GM23338 (cell line): Measurements from ENCODE around the gene PDE7B. TPM values are rescaled to one million over a fixed set of nuclear protein-coding genes. Genes with fewer than 3 reads are reported as not detected.

Source experiments
- ATAC-seq: fragments of 200-7000 bp; cut with Tn5 transposase; 3 replicates; pipeline ENCODE4 v1.9.1; 2020
- DNase-seq: peaks from one replicate; pipeline ENCODE4 v3.0.0-alpha.2; 2015; ENCODE audit warnings: low spot score
- H2AFZ ChIP-seq: fragments of 200-600 bp; sonication (generic); 2 replicates; pipeline ENCODE4 v1.8.0; 2016; ENCODE audit warnings: antibody characterized with exemption, mild to moderate bottlenecking, moderate library complexity
- H3F3A ChIP-seq: fragments of 200-600 bp; sonication (generic); replicated peaks from 2 replicates; pipeline ENCODE4 v1.8.0; 2017; ENCODE audit warnings: antibody characterized with exemption, mixed run types, low read depth
- H3K27ac ChIP-seq: fragments of 200-600 bp; sonication (generic); 2 replicates; pipeline ENCODE4 v1.6.1; 2016; ENCODE audit warnings: low read depth
- H3K27me3 ChIP-seq: fragments of 200-600 bp; sonication (generic); 2 replicates; pipeline ENCODE4 v1.8.0; 2016; ENCODE audit warnings: mild to moderate bottlenecking, mixed run types, moderate library complexity; ENCODE audit not compliant: insufficient read depth
- H3K36me3 ChIP-seq: fragments of 200-600 bp; sonication (generic); 2 replicates; pipeline ENCODE4 v1.8.0; 2016; ENCODE audit warnings: mild to moderate bottlenecking; ENCODE audit not compliant: insufficient read depth
- H3K4me1 ChIP-seq: fragments of 200-600 bp; sonication (generic); 2 replicates; pipeline ENCODE4 v1.8.0; 2016; ENCODE audit warnings: mild to moderate bottlenecking, moderate library complexity; ENCODE audit not compliant: insufficient read depth
- H3K4me2 ChIP-seq: fragments of 200-600 bp; sonication (generic); 2 replicates; pipeline ENCODE4 v1.7.1; 2017; ENCODE audit warnings: mixed run types
- H3K4me3 ChIP-seq: fragments of 200-600 bp; sonication (generic); 2 replicates; pipeline ENCODE4 v1.6.1; 2016; ENCODE audit warnings: mixed run types
- H3K79me2 ChIP-seq: fragments of 200-600 bp; sonication (generic); replicated peaks from 2 replicates; pipeline ENCODE4 v1.8.0; 2017; ENCODE audit warnings: mild to moderate bottlenecking; ENCODE audit not compliant: insufficient read depth
- H3K9me2 ChIP-seq: fragments of 200-600 bp; sonication (generic); 2 replicates; pipeline ENCODE4 v1.8.0; 2017; ENCODE audit not compliant: insufficient read depth
- H4K20me1 ChIP-seq: fragments of 200-600 bp; sonication (generic); replicated peaks from 2 replicates; pipeline ENCODE4 v1.8.0; 2017; ENCODE audit warnings: mild to moderate bottlenecking; ENCODE audit not compliant: insufficient read depth
- H3K27ac Mint-ChIP-seq: 2 replicates; pipeline ENCODE4 v1.8.0; 2020; ENCODE audit warnings: inconsistent platforms, mild to moderate bottlenecking, moderate library complexity, mixed read lengths
- H3K27me3 Mint-ChIP-seq: 3 replicates; pipeline ENCODE4 v1.8.0; 2022; ENCODE audit warnings: low read depth, mild to moderate bottlenecking, moderate library complexity, mixed read lengths, inconsistent platforms; ENCODE audit not compliant: insufficient read depth, poor library complexity
- H3K36me3 Mint-ChIP-seq: 3 replicates; pipeline ENCODE4 v1.8.0; 2021; ENCODE audit warnings: low read depth, mild to moderate bottlenecking, inconsistent platforms, moderate library complexity, mixed read lengths
- H3K4me1 Mint-ChIP-seq: 3 replicates; pipeline ENCODE4 v1.8.0; 2020; ENCODE audit warnings: mild to moderate bottlenecking, inconsistent platforms, mixed read lengths
- H3K4me3 Mint-ChIP-seq: 3 replicates; pipeline ENCODE4 v1.8.0; 2021; ENCODE audit warnings: moderate library complexity, mild to moderate bottlenecking, inconsistent platforms, mixed read lengths
- H3K9me3 Mint-ChIP-seq: 3 replicates; pipeline ENCODE4 v1.8.0; 2020; ENCODE audit warnings: moderate library complexity, mild to moderate bottlenecking, inconsistent platforms, mixed read lengths
- CREB1 ChIP-seq: fragments of 250-450 bp; sonication (Bioruptor Pico); IDR thresholded peaks from 2 replicates; pipeline ENCODE4 v1.5.0; 2020; ENCODE audit warnings: low read depth, mild to moderate bottlenecking, moderate library complexity
- CTCF ChIP-seq, 2 experiments: fragments of 200-600 bp in 1 of 2; sonication (generic) in 1 of 2; conservative IDR thresholded peaks; 2 replicates each; pipeline versions ENCODE4 v1.5.1 to v1.6.1; 2016 to 2017; ENCODE audit warnings: antibody characterized with exemption in 2 of 2, low read depth in 2 of 2, mild to moderate bottlenecking in 2 of 2, moderate library complexity in 1 of 2
- ETS1 ChIP-seq: IDR thresholded peaks from 2 replicates; pipeline ENCODE4 v1.6.1; 2016; ENCODE audit warnings: antibody characterized with exemption
- JUNB ChIP-seq: IDR thresholded peaks from one replicate; pipeline ENCODE4 v1.6.1; 2016; ENCODE audit warnings: antibody characterized with exemption; ENCODE audit not compliant: unreplicated experiment
- ZNF462 ChIP-seq: fragments of 250-450 bp; sonication (Bioruptor Pico); IDR thresholded peaks from 2 replicates; pipeline ENCODE4 v1.5.0; 2020; ENCODE audit warnings: mild to moderate bottlenecking, moderate library complexity
- polyA plus RNA-seq: library from polyadenylated mRNA; unstranded; fragments of >200 nt; fragmentation: Nextera tagmentation; extraction: Ambion mirVana; gene quantifications from 2 replicates; pipeline ENCODE4 v1.2.1, GENCODE V29; 2016
- total RNA-seq: library from RNA; depleted of rRNA; stranded (reverse); fragments of >200 nt; shearing (Covaris generic); gene quantifications from 2 replicates; pipeline ENCODE4 v1.2.3, GENCODE V29; 2014

PDE7B gene
- total and polyA plus RNA-seq, 2 experiments from 2014 or later = 0.07 TPM; not detected in 1

GRCh38 chr6:136067731-136068341 is 216.3 kb downstream of the PDE7B start:
- Histone ChIP-seq H3K27me3 (no peaks in the 10 kb centered on the region), H3K36me3 (no peaks in the 10 kb centered on the region), H3K4me2 (peak overlapping the region; percentile 35; the same call in 1 of the 2 replicates), H3K4me3 (no peak overlapping the region), H4K20me1 (no peaks in the 10 kb centered on the region), H3F3A (no peaks in the 10 kb centered on the region), H3K27ac (peak overlapping the region; percentile 36; the same call in 1 of the 2 replicates), H3K79me2 (no peaks in the 10 kb centered on the region), H3K4me1 (no peaks in the 10 kb centered on the region; the same call in 1 of the 2 replicates), H3K9me2 (no peaks in the 10 kb centered on the region), H2AFZ (peak overlapping the region; percentile 1; the same call in 1 of the 2 replicates)
- no peaks in the 10 kb centered on the region for H3K9me3 Mint-ChIP-seq
- peaks cover 18% of the 10 kb centered on the region for H3K4me1 Mint-ChIP-seq
- H3K27me3 Mint-ChIP-seq = peaks cover 5% of the 10 kb centered on the region
- no peaks in the 10 kb centered on the region for H3K36me3 Mint-ChIP-seq
- ATAC-seq = peak; percentile 70
- peak; percentile 79 for DNase-seq
- peak overlapping the region; percentile 72 for H3K27ac Mint-ChIP-seq
- TF ChIP-seq CREB1 (CRISPR knock-in tag) (no peak), ETS1 (no peak), JUNB (no peak), CTCF (conservative IDR thresholded peaks at IDR 0.05; ENCODE audit: low read depth in 2 of 2) (no peak), ZNF462 (CRISPR knock-in tag) (no peak)
- no peak overlapping the region for H3K4me3 Mint-ChIP-seq
